Left lung (tissue), 10 donors: ENCODE measurements around the gene MCF2L2. TPM values are rescaled to one million over a fixed set of nuclear protein-coding genes. Genes with fewer than 3 reads are reported as not detected.

Experiments
- ATAC-seq: fragments of 200-7000 bp; cut with Tn5 transposase; one replicate; pipeline ENCODE4 v1.9.1; 2020; ENCODE audit warnings: moderate library complexity
- DNase-seq, 4 donors: peaks; one replicate each; pipeline ENCODE4 v3.0.0-alpha.2; 2013 to 2020
- H3K27ac ChIP-seq, 2 donors: fragments of 200-600 bp; sonication (generic) in 1 of 2; one replicate each; pipeline versions ENCODE4 v1.5.0 to v1.8.0; 2020 to 2021
- H3K27me3 ChIP-seq, 2 donors: fragments of 200-600 bp; sonication (generic) in 1 of 2; one replicate each; pipeline versions ENCODE4 v1.5.0 to v1.8.0; 2020 to 2021
- H3K36me3 ChIP-seq, 2 donors: fragments of 200-600 bp; sonication (generic) in 1 of 2; one replicate each; pipeline versions ENCODE4 v1.5.0 to v1.8.0; 2020 to 2021
- H3K4me1 ChIP-seq, 2 donors: fragments of 200-600 bp; one replicate each; pipeline ENCODE4 v1.8.0; 2021
- H3K4me3 ChIP-seq, 2 donors: fragments of 200-600 bp; sonication (generic) in 1 of 2; one replicate each; pipeline versions ENCODE4 v1.5.0 to v1.8.0; 2020 to 2021; ENCODE audit warnings: mild to moderate bottlenecking in 1 of 2
- H3K9me3 ChIP-seq, 2 donors: fragments of 200-600 bp; sonication (generic) in 1 of 2; one replicate each; pipeline versions ENCODE4 v1.5.0 to v1.8.0; 2020 to 2021
- intact Hi-C, 2 donors: fragments of 100-400 bp; cut with DNase I; formaldehyde crosslinking; loops; one replicate each; pipeline versions ENCODE4 v1.11.2 to v1.14.2; 2022
- polyA plus RNA-seq, 6 donors: library from polyadenylated mRNA; unstranded; fragments of 120-200 nt; gene quantifications; one replicate each; pipeline ENCODE4 v1.2.1, GENCODE V29; 2013; ENCODE audit not compliant: insufficient read length in 6 of 6
- total RNA-seq, 2 donors: library from RNA; stranded (reverse); fragmentation: NEBNext Ultra II Directional; extraction: Animal tissue kit (Norgen Biotek cat#: 25700); gene quantifications; one replicate each; pipeline ENCODE4 v1.2.1, GENCODE V29; 2021
- TF ChIP-seq, protein P1 (sequence below), 2 donors: fragments of 200-600 bp; sonication (generic) in 1 of 2; IDR thresholded peaks; one replicate each; pipeline versions ENCODE4 v1.5.0 to v1.8.0; 2021; ENCODE audit warnings: antibody characterized with exemption in 2 of 2
- donor health status: DM: no; HTN: yes; CAD: no.
- donor health status: DM: no; HTN: no; CAD: no.

MCF2L2 gene
- total and polyA plus RNA-seq, 8 donors: 0.41 to 3.5 (median 2.2) TPM

DNA sequence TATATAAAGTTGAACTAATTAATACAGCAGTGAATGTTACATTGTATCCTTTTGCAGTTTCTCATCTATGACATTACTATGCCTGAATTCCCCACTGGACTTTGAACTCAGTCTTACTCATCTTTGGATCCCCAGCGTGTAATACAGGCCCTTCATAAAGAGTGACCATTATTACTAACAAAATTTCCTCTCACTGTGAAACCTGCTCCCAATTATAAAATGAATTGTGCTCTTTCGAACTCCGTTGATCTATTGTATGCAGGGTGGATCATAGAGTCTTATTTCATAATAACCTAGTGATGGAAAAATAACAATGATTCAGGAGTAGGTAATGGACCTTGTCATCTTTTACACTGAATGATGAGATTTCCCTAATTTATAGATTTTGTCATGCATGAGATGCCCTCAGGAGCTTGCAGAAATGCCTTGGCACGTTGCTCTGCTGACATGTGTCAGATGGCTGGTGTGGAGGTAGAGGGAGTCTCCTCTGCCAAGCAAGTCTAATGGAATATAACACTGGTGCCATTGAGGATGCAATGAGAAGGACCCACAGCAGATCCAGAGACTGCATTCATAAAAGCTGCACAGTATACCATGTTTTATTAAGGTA, 149.8 kb downstream of the MCF2L2 start:
- TF ChIP-seq, protein P1, sequence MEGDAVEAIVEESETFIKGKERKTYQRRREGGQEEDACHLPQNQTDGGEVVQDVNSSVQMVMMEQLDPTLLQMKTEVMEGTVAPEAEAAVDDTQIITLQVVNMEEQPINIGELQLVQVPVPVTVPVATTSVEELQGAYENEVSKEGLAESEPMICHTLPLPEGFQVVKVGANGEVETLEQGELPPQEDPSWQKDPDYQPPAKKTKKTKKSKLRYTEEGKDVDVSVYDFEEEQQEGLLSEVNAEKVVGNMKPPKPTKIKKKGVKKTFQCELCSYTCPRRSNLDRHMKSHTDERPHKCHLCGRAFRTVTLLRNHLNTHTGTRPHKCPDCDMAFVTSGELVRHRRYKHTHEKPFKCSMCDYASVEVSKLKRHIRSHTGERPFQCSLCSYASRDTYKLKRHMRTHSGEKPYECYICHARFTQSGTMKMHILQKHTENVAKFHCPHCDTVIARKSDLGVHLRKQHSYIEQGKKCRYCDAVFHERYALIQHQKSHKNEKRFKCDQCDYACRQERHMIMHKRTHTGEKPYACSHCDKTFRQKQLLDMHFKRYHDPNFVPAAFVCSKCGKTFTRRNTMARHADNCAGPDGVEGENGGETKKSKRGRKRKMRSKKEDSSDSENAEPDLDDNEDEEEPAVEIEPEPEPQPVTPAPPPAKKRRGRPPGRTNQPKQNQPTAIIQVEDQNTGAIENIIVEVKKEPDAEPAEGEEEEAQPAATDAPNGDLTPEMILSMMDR (IDR thresholded peaks at IDR 0.05): no peak
- Histone ChIP-seq H3K9me3 (no peaks in the 10 kb centered on the region), H3K27me3 (no peaks in the 10 kb centered on the region), H3K4me1 (peaks cover 9 to 25% of the 10 kb centered on the region in 2 donors), H3K36me3 (no peaks in the 10 kb centered on the region), H3K27ac (no peak overlapping the region), H3K4me3 (no peak overlapping the region)
- no peak for ATAC-seq
- intact Hi-C loops: no loop called here
- DNase-seq: no peak

DNA sequence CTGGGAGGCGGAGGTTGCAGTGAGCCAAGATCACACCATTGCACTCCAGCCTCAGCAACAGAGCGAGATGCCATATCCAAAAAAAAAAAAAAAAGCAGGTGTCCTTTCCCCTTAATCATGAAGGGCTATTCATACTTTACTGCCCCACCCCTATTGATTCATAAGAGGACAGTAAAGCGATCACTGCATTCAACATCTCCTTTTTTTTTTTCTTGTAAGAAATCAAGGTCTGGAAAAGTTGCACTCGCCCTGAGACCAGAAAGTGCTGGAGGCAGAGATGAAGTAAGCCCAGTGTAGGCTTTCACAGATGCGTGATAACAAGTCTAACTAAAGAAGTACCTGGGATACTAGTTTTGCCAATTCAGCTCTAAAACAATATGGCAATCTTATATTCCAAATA, 151.2 kb downstream of the MCF2L2 start:
- intact Hi-C loops: no loop called here
- TF ChIP-seq, protein P1 (IDR thresholded peaks at IDR 0.05): no peak
- H3K27me3 ChIP-seq: no peaks in the 10 kb centered on the region
- DNase-seq (no peak), ATAC-seq (no peak)
- no peaks in the 10 kb centered on the region for H3K36me3 ChIP-seq
- peaks cover 9 to 36% of the 10 kb centered on the region in 2 donors for H3K4me1 ChIP-seq
- no peak overlapping the region for H3K4me3 ChIP-seq
- H3K27ac ChIP-seq: no peak overlapping the region
- H3K9me3 ChIP-seq: no peaks in the 10 kb centered on the region

DNA sequence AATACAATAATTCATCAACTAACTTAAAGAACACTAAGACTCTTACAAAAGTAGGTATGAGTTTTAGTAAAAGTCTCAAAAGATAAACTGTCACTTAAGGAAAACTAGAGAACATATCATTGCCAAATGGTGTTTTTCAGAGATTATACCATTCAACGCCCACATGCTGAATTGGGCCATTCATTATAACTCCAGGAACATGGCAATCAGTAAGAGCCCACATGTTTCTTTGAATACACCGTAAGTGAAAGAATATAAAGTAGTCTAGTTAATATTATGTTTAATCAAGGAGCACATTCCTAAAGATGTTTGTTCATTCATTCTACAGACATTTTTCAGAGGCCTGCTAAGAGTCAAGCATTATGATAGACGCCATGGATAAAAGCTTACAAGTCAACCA, 152.5 kb downstream of the MCF2L2 start:
- Histone ChIP-seq H3K4me3 (no peak overlapping the region), H3K27me3 (no peaks in the 10 kb centered on the region), H3K36me3 (no peaks in the 10 kb centered on the region), H3K9me3 (no peaks in the 10 kb centered on the region), H3K4me1 (peaks cover 9 to 38% of the 10 kb centered on the region in 2 donors), H3K27ac (peak overlapping the region in 1 of 2 donors; percentile 51)
- ATAC-seq (peak; percentile 28), DNase-seq (no peak)
- intact Hi-C loops: no loop called here
- TF ChIP-seq, protein P1 (IDR thresholded peaks at IDR 0.05): no peak

DNA sequence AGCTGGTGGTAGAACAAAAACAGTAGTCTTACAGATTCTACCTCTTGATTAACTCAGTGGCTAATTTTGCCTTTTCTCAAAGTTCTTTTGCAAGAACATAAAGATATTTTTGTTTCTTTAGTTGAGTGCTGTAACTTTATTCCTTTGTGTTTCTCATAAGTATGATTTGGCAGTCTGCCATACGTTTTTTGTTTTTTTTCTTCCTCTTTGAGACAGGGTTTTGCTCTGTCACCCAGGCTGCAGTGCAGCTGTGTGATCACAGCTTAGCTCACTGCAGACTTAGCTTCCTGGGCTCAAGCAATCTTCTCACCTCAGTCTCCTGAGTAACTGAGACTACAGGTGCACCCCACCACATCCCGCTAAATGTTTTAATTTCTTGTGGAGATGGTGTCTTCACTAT, 153.0 kb downstream of the MCF2L2 start:
- H3K27ac ChIP-seq: peak overlapping the region in 1 of 2 donors; percentile 51
- DNase-seq: peak in 2 of 4 donors; percentile 72 to 82

DNA sequence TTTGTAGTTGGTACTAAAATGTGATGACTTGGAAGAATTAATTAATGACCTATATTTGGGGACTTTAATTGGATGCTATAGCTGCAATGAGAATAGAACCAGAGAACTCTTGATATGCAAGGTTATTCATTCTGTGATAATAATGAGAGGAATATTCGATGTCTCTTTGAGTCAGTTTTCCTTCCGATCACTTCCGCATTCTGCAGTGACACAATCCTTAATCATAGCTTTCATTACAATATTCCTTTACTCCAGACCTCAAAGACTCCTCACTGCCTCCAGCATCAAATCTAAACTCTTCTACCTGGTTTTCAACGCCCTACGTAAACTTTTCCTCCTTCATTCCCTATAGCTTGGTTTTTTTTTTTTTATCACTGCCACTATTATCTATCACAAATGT, 153.8 kb downstream of the MCF2L2 start:
- ATAC-seq: no peak
- peaks cover 9 to 41% of the 10 kb centered on the region in 2 donors for H3K4me1 ChIP-seq
- DNase-seq: no peak
- peaks cover 0 to 12% of the 10 kb centered on the region in 2 donors for H3K36me3 ChIP-seq
- intact Hi-C loops: no loop called here
- no peaks in the 10 kb centered on the region for H3K9me3 ChIP-seq
- no peaks in the 10 kb centered on the region for H3K27me3 ChIP-seq
- no peak overlapping the region for H3K27ac ChIP-seq
- H3K4me3 ChIP-seq: no peak overlapping the region
- TF ChIP-seq, protein P1 (IDR thresholded peaks at IDR 0.05): no peak

More for the DNA sequence above, 153.0 kb downstream of the MCF2L2 start:
- TF ChIP-seq, protein P1 (IDR thresholded peaks at IDR 0.05): no peak
- H3K27me3 ChIP-seq: no peaks in the 10 kb centered on the region
- no peak overlapping the region for H3K4me3 ChIP-seq
- ATAC-seq: peak; percentile 85
- H3K4me1 ChIP-seq: peaks cover 9 to 38% of the 10 kb centered on the region in 2 donors
- peaks cover 0 to 4% of the 10 kb centered on the region in 2 donors for H3K36me3 ChIP-seq
- intact Hi-C loops: no loop called here
- H3K9me3 ChIP-seq: no peaks in the 10 kb centered on the region
